GM18909 (cell line): Measurements from ENCODE around the gene BRF1.
"Not testable (repeated sequence)": the region's sequence is repeated elsewhere in the genome, so short reads cannot be mapped to it uniquely, and the experiment has no call there.

Experiments
- ATAC-seq: cut with Tn5 transposase; IDR thresholded peaks from one replicate; pipeline ENCODE4 v1.9.1; 2021; ENCODE audit warnings: mild to moderate bottlenecking; ENCODE audit not compliant: unreplicated experiment, poor library complexity

Gene BRF1

GRCh38 chr14:105316577-105316941 lies 15.8 kb upstream of the BRF1 start:
- ATAC-seq: no peak

DNA sequence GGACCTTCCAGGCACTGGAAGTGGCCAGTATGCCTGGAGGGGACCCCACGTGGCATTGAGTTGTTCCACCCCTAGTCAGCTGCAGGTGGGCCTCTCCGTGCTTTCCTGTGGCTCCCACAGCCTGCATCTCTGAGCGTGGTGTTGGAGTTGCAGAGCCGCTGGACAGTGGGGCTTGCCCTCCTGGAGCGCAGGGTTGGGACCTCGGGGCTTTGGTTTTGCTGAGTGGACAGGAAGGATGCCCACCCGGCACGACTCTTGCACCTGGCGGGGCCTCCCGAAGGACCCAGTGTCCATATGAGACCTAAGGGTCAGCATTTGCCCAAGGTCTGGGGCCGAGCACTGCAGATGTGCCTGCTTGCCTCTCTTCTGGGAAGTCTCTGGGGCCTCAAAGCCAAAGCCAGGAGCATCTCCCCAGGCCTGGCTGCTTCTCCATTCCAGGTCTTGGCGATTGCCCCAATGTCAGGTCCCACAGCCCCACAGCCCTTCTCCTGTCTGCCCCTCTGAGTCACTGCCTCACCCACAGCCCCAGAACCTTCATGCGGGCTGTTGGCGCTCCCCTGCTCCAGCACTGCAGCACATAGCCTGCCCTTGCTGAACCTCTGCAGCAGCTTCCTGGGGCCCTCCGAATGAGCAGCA lies 15.3 kb upstream of the BRF1 start:
- no peak for ATAC-seq

DNA sequence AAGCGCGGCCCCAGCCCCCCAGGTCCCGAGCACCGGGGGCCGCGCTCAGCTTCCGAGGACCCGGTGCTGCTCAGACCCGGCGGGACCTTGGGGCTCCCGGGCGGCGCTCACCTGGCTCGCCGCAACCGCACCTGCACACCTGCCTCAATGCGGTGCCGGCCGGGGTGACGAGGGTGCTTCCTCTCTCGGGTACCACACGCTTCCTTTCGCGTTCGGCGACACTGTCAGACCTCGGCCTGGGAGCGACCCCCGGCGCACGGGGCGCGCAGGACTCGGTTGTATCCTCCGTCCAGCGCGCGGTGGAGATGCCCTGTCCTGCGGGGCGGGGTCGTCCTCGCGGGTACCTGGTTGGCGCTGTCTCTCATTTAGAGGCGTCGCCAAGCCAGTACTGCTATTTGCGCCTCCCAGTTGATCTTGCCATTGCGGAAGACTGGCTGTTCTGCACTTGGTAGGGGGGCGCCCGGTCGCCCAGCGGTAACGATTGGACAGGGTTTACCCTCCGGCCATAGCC lies 14.5 kb upstream of the BRF1 start:
- ATAC-seq: peak; percentile 11

GRCh38 chr14:105314287-105315200 lies 13.7 kb upstream of the BRF1 start, which contains the start of gene PACS2:
TSS of gene PACS2 (plus strand) at chr14:105314748. CDS start at chr14:105314919, 171 bp downstream.
- peak; percentile 68 for ATAC-seq

DNA sequence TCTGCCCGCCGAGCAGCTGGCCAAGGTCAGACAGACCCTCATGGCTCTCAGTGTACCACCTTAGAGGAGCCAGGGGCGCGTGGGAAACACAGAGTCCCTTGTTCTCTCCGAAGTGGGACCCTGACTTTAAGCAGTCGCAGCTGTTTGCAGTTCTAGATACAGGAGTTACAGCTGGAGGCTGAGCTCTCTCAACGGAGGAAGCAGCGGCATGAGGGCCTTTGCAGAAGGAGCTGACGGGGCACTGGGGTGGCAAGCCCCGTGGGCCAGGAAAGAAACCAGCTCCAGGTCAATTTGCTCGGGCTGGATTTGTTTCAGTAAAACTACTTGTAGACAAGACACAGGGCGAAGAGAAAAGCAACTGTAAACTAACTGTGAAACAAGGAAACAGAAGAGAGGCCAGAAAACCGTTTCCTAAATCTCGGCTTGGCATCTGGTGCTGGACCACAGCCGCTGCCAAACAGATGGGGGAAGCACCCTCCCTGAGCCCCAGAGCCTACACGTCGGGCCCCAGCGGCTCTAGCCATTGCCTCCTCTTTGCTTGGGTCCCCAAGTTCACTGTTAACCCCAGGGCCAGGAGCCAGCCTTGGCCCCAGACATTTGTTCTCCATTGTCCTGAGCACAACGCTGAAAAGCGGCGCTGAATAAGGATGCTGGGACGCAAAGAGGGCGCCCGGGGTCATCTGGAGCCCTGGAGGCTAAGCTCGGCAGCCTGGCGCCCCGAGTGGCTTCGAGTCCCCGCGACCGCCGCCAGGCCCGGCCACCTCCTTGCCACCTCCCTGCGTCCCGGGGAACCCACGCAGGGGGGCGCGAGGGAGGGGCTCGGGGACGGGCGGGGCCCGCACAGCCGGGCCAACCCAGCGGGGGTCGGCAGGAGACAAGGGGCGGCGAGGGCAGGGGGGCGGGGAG lies 12.8 kb upstream of the BRF1 start:
- peak; percentile 19 for ATAC-seq

GRCh38 chr14:105312973-105313372 lies 12.2 kb upstream of the BRF1 start:
- no peak for ATAC-seq

GRCh38 chr14:105311838-105312237 lies 11.0 kb upstream of the BRF1 start:
- no peak for ATAC-seq

- no peak for ATAC-seq
These were observed 8.6 kb upstream of the BRF1 start for GRCh38 chr14:105309371-105309770.

DNA sequence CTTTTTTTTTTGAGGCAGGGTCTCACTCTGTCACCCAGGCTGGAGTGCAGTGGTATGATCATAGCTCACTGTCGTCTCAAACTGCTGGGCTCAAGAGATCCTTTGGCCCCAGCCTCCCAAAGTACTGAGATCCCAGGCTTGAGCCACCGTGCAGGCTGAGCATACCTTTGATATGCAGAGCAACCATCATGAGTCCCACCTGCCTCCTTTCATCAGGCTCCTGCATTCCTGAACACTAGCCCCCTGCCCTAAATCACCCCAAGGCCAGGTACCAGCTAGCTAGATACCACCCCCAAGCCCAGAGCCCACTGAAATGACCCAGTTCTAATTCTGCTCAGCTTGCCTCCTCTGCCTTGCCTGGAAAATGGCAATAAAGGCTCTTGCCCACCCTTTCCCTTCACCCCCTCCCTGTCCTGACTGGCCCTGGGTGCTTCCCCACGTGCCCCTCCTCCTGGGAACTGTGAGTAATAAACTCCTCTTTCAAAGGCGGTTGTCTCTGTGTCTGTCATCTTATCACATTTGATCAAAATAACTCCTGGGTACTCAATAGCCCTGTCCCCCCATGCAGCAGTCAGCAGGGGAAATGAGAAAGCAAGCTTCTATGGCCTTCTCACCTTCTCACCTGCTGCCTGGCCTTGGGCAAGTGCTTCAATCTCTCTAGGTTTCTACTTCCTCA lies 6.4 kb upstream of the BRF1 start:
- ATAC-seq: no peak

- ATAC-seq: no peak
These were observed 5.0 kb upstream of the BRF1 start for GRCh38 chr14:105305791-105306190.

GRCh38 chr14:105305345-105305744 lies 4.5 kb upstream of the BRF1 start:
- ATAC-seq: no peak

- ATAC-seq: no peak
These were observed 3.8 kb upstream of the BRF1 start for GRCh38 chr14:105304565-105304964.

- ATAC-seq: no peak
These were observed 3.1 kb upstream of the BRF1 start for GRCh38 chr14:105303949-105304348.

GRCh38 chr14:105301915-105302249 lies 1.1 kb upstream of the BRF1 start:
- not testable (repeated sequence) for ATAC-seq

DNA sequence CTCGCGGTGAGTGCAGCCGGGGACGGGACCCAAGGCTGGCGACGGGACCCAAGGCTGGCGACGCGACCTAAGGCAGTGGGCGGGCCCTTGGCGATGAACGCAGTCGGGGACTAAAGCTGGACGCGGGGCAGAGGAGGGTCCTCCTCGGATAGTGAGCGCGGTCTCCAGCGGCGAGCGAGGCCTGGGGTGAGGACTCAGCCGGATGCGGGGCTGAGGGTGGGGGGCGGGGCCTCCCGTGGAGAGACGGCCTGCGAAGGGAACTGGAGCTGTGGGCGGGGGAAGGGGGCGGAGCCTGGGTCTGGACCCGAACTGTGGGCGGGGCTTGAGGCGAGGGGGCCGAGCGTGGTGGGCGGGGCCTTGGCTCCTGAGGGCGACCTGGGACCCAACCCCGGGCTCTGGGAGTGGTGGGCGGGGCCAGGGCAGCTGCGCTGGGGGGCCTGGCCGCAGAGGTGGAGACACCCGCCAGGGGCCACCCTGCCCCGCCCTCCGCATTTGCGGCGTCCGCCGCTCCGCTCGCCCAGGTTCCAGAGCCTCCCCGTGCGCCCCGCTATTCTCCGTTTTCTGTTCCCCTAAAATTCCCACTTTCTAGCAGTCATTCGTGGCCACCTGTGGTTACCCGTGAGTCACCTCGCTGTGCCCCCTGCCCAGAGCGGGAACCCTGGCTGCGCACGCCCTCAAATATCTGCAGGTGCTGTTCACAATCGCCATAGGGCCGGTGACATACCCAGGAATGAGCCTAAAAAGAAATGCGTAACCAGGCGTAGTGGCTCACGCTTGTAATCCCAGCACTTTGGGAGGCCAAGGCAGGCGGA lies 508 bp upstream of the BRF1 start:
- peak; percentile 57 for ATAC-seq

DNA sequence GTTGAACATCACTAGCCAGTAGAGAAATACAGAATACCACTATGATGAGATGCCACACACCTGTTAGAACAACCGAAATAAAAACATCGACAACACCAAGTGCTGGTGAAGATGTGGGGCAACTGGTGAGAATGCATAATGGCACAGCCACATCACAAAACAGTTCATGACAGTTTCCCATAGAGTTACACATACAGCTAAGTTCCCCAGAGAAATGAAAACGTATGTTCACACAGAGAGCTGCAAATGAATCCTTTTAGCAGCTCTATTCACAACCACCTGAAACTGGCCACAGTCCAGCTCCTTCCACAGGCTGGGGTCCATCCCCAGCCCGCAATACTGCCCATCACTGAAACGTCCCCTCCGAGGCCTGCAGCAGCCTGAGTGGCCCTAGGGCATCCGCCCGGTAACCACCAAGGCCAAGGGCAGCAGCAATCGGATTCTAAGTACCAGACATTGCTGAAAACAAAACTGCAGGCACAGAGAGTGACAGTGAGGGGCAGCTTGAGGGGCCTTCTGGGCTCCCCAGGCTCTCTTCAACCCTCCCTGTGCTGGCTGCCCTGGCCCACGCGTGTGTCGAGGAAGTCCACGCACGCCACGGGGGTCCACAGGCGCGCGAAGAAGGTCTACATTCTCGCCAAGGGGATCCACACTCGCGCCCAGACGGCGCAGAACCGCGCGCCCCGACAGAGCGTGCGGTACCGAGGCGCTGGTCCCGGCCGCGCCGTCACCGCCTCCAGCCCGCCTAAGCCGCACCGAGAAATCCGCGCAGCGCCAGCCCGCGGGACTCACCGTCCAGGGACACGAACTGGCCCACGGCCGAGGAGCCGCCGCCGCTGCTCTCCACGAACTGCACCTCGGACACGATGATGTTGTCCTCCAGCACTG lies 903 bp downstream of the BRF1 start:
- ATAC-seq: peak; percentile 15

DNA sequence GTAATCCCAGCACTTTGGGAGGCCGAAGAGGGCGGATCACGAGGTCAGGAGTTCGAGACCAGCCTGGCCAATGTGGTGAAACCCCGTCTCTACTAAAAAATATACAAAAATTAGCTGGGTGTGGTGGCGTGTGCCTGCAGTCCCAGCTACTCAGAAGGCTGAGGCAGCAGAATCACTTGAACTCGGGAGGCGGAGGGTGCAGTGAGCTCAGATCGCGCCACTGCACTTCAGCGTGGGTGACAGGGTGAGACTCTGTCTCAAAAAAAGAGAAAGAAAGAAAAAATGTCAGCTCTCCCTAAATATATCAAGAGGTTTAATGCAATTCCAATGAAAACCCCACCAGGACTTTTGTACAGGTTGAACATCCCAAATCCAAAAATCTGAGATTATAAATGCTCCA lies 3.5 kb downstream of the BRF1 start:
- not testable (repeated sequence) for ATAC-seq

- ATAC-seq: peak; percentile 73
These were observed 6.6 kb downstream of the BRF1 start for GRCh38 chr14:105294142-105294597.
